ENCODE data around the gene TRAPPC3. TPM values are rescaled to one million over a fixed set of nuclear protein-coding genes. Genes with fewer than 3 reads are reported as not detected.

TRAPPC3 gene
- total and polyA plus RNA-seq, 9 of the 15 experiments (the other 6 are each of a cell fraction or from before 2014, with no cell fraction given) = 20.6 to 141 (median 112) TPM

DNA sequence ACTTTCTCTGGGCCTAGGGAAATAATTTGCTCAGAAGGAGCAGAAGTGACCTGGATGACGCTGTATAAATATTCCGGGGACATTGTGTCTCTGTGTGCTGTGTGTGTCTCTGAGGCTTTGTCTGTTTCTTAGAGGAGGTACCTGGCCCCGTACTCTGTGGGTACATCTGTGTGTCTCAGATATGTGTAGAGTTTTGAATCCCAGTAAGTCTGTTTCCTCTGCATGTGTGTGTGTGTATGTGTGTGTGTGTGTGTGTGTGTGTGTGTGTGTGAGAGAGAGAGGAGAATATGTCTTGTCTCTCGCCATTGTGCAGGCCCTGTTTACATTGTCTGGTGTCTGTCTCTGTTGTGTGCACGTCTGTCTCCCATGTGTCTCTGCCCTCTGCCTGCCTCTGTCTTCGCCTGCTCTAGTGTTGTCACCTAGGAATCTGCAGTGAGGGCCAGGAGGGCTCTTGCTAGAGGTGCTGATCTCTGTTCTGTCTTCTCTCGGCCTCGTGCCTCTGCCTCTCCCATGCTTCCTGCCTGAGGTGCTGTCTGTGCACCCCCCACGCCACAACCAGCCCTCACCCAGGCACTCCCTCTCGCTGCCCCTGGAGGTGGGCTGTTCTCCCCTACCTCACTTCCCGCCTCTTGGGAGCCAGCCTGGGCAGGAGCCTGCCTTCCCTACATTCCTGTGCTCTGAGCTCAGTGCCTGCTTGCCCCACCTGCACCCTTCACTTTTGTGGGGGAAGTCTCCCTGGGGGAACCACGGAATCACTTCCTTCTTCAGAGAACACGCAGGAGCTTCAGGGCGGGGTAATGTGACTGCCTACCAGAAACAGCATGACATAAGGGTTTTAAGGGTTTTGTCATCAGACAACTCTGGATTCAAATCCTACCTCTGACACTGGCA, 12.6 kb upstream of the TRAPPC3 start:
- H3K4me3 ChIP-seq = peak overlapping the region; percentile 37
- H3K4me1 ChIP-seq (replicated peaks in 1 of 2; ENCODE audit: control insufficient read depth in 2 of 2, insufficient read depth in 2 of 2, low read length in 2 of 2) = peaks cover 42 to 47% of the 10 kb centered on the region in 2 experiments
- H2AFZ ChIP-seq (ENCODE audit: low read depth, low read length) = peak overlapping the region; percentile 85
- H3K79me2 ChIP-seq (ENCODE audit: control insufficient read depth, insufficient read depth, low read length) = peaks cover 87% of the 10 kb centered on the region
- POLR2A ChIA-PET = interaction anchor here (0.6 to 5.5 kb wide), 21 partner anchors 8 to 294 kb away, joined by 3 to 42 read pairs (median 4); partner anchors contain the start of genes THRAP3 and TRAPPC3
- H3K4me2 ChIP-seq (ENCODE audit: insufficient read depth, low read length) = peak overlapping the region; percentile 82
- H3K27me3 ChIP-seq (ENCODE audit: control insufficient read depth in 2 of 2, insufficient read depth in 2 of 2, low read length in 2 of 2) = no peaks in the 10 kb centered on the region
- H3K9me3 ChIP-seq (replicated peaks; ENCODE audit: control insufficient read depth, insufficient read depth, low read depth, low read length) = no peaks in the 10 kb centered on the region
- H3K9me1 ChIP-seq (ENCODE audit: control insufficient read depth, insufficient read depth, low read length) = peaks cover 4% of the 10 kb centered on the region
- BruUV-seq (replicated peaks) = TSS peak; percentile 65
- in situ Hi-C loops (cut with MboI) = no loop called here
- DNase-seq (ENCODE audit: extremely low read depth in 1 of 4, low spot score in 3 of 4) = peak in 2 of 4 experiments; percentile 47 to 58
- H4K20me1 ChIP-seq (replicated peaks; ENCODE audit: control insufficient read depth, insufficient read depth, low read length) = 0 out of 2 replicates have a peak, but pooled peaks cover 3% of the 10 kb centered on the region
- H3K27ac ChIP-seq (ENCODE audit: extremely low read depth, low read depth, low read length) = peak overlapping the region; percentile 76
- WGBS (ENCODE audit: insufficient coverage, low coverage, missing lambda C conversion rate) = 49% methylated on average over 14 of the region's 14 CpGs
- peak overlapping the region; percentile 74 to 89 for H3K9ac ChIP-seq (ENCODE audit: insufficient read depth in 1 of 2, low read depth in 2 of 2, low read length in 2 of 2)
- intact Hi-C loops (cut with micrococcal nuclease) = loop anchor here (1.0 kb wide), 1 partner anchor 26 kb away; no protein-coding TSS in a partner anchor
- peaks cover 45% of the 10 kb centered on the region for H3K36me3 ChIP-seq (ENCODE audit: control insufficient read depth, insufficient read depth, low read length)
- peak; percentile 85 for FAIRE-seq
- peak; percentile 32 for ATAC-seq
- CTCF ChIA-PET (ENCODE audit: low intra/inter-chr PET ratio) = interaction anchor here (0.6 to 1.5 kb wide), 2 partner anchors 13 to 62 kb away, joined by 4 to 7 read pairs; partner anchors contain the start of gene TRAPPC3
- TF ChIP-seq, protein P1, sequence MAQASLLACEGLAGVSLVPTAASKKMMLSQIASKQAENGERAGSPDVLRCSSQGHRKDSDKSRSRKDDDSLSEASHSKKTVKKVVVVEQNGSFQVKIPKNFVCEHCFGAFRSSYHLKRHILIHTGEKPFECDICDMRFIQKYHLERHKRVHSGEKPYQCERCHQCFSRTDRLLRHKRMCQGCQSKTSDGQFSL (CRISPR knock-in tag; IDR thresholded peaks at IDR 0.05) = peak; percentile 96
- TF ChIP-seq, protein P1 (tag; IDR thresholded peaks at IDR 0.05) = peak in 1 of 2 experiments; percentile 46; a peak in 1 of 4 replicates
- no peak for TF ChIP-seq FOXJ2 (tag; IDR thresholded peaks at IDR 0.05)
- no peak for TF ChIP-seq ZNF121 (CRISPR knock-in tag; conservative IDR thresholded peaks at IDR 0.05)
- peak; percentile 34; the same call in 1 of the 2 replicates for TF ChIP-seq NFRKB (IDR thresholded peaks at IDR 0.05; ENCODE audit: low read depth)
- TF ChIP-seq FOXK1 (CRISPR knock-in tag; IDR thresholded peaks at IDR 0.05; ENCODE audit: borderline replicate concordance) = no peak
- no peak for TF ChIP-seq TEAD4 (IDR thresholded peaks at IDR 0.05; ENCODE audit: low read length)
- TF ChIP-seq TEAD4 (CRISPR knock-in tag; IDR thresholded peaks at IDR 0.05; ENCODE audit: borderline replicate concordance) = peak; percentile 40; the same call in 1 of the 2 replicates
- TF ChIP-seq, protein P2, sequence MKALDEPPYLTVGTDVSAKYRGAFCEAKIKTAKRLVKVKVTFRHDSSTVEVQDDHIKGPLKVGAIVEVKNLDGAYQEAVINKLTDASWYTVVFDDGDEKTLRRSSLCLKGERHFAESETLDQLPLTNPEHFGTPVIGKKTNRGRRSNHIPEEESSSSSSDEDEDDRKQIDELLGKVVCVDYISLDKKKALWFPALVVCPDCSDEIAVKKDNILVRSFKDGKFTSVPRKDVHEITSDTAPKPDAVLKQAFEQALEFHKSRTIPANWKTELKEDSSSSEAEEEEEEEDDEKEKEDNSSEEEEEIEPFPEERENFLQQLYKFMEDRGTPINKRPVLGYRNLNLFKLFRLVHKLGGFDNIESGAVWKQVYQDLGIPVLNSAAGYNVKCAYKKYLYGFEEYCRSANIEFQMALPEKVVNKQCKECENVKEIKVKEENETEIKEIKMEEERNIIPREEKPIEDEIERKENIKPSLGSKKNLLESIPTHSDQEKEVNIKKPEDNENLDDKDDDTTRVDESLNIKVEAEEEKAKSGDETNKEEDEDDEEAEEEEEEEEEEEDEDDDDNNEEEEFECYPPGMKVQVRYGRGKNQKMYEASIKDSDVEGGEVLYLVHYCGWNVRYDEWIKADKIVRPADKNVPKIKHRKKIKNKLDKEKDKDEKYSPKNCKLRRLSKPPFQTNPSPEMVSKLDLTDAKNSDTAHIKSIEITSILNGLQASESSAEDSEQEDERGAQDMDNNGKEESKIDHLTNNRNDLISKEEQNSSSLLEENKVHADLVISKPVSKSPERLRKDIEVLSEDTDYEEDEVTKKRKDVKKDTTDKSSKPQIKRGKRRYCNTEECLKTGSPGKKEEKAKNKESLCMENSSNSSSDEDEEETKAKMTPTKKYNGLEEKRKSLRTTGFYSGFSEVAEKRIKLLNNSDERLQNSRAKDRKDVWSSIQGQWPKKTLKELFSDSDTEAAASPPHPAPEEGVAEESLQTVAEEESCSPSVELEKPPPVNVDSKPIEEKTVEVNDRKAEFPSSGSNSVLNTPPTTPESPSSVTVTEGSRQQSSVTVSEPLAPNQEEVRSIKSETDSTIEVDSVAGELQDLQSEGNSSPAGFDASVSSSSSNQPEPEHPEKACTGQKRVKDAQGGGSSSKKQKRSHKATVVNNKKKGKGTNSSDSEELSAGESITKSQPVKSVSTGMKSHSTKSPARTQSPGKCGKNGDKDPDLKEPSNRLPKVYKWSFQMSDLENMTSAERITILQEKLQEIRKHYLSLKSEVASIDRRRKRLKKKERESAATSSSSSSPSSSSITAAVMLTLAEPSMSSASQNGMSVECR (CRISPR knock-in tag; IDR thresholded peaks at IDR 0.05) = peak; percentile 75
- TF ChIP-seq HDAC8 (tag; IDR thresholded peaks at IDR 0.05) = no peak
- 0 out of 2 replicates have a peak, but pooled peaks have one; percentile 23 for TF ChIP-seq C11orf30 (IDR thresholded peaks at IDR 0.05; ENCODE audit: low read depth)

Measured in K562 (cell line).